Thyroid gland (tissue), 4 donors: ENCODE results near the gene PRKACA.

Experiments
- CTCF ChIP-seq, 6 experiments: fragments of 200-600 bp in 3 of 6; fragments of 450-650 bp in 3 of 6; sonication (generic) in 3 of 6; IDR thresholded peaks; one replicate each; pipeline ENCODE4 v1.5.1; 2016 to 2019; ENCODE audit warnings: antibody characterized with exemption in 6 of 6, mild to moderate bottlenecking in 2 of 6, inconsistent platforms in 1 of 6, moderate library complexity in 1 of 6
- POLR2A ChIP-seq, 2 donors: fragments of 450-650 bp; IDR thresholded peaks; one replicate each; pipeline ENCODE4 v1.6.1; 2017; ENCODE audit warnings: antibody characterized with exemption in 2 of 2, mild to moderate bottlenecking in 2 of 2, moderate library complexity in 1 of 2

GRCh38 chr19:14166999-14167575 is 49.5 kb upstream of the PRKACA start:
- no peak for TF ChIP-seq CTCF (IDR thresholded peaks at IDR 0.05)
- no peak for TF ChIP-seq POLR2A (IDR thresholded peaks at IDR 0.05)
